RCC 7860 (cell line): ENCODE measurements around the gene RNF144A.

ENCODE experiments used
- DNase-seq: peaks from one replicate; pipeline ENCODE4 v3.0.0-alpha.2; 2015; ENCODE audit warnings: low spot score
- FAIRE-seq: peaks from 2 replicates; lab custom pipeline; 2012; peaks lifted over from hg19 to GRCh38; lab: Jason Lieb, UNC

The RNF144A gene

GRCh38 chr2:6906165-6906741, 11.0 kb upstream of the RNF144A start:
- FAIRE-seq (no peak), DNase-seq (no peak)

DNA sequence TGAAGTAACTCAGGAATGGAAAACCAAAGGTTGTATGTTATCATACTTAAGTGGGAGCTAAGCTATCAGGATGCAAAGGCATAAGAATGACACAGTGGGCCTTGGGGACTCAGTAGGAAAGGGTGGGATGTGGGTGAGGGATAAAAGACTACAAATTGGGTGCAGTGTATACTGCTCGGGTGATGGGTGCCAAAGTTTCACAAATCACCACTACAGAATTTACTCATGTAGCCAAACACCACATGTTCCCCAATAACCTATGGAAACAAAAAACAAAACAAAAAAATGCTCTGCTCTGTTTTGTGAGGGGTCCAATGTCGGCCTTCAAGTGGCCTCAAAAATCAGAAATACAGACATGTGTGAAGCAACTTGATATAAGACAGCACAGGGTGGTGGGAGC, 8.9 kb upstream of the RNF144A start:
- no peak for FAIRE-seq
- no peak for DNase-seq

DNA sequence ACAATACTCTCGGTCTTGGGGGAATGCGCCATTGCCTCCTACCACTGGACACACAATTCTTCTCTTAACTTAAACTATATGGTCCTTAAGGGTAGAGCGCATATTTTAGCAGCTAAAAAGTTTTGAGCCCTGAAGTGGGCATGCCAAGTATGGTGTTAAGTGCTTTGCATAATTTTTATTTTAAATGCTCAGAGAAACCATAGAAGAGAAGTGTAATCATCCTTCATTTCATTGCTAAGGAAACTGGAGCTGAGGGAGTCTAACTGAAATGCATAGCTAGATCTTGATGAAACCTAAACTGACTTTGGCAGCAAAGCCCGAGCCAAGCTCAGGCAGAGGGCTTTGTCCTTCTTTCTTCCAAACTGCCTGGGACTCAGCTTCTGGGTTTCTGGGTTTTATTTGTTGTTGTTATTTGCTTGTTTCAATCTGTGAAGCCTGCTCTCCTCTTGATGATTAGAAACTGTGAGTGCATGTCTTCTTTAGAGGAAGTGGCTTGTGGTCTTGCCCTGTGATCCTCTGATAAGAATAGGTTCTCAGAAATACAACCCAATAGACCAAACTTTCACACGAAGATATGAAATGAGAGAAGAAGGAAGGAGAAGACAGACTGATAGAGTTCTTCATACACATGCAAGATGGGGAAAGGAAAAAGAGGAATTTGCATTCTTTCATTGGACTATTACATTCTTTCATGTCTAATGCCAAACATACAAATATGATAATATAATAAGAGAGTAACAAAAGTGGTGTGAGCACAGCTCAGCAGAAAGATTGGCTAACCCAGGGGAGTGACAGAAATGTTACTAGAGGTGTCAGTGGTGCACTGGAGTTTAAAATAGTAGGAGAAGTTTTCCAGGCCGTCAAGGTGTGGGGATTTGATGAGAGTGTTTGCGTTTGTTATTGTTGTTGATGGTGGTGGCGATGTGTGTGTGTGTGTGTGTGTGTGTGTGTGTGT, 7.5 kb upstream of the RNF144A start:
- DNase-seq (no peak), FAIRE-seq (no peak)

- DNase-seq: no peak
- FAIRE-seq: no peak
Measured at GRCh38 chr2:6911721-6912120, 5.5 kb upstream of the RNF144A start.

- FAIRE-seq (no peak), DNase-seq (no peak)
Measured at GRCh38 chr2:6913415-6914157, 3.6 kb upstream of the RNF144A start.

- DNase-seq (peak; percentile 50), FAIRE-seq (no peak)
Measured at GRCh38 chr2:6914828-6915227, 2.4 kb upstream of the RNF144A start.

DNA sequence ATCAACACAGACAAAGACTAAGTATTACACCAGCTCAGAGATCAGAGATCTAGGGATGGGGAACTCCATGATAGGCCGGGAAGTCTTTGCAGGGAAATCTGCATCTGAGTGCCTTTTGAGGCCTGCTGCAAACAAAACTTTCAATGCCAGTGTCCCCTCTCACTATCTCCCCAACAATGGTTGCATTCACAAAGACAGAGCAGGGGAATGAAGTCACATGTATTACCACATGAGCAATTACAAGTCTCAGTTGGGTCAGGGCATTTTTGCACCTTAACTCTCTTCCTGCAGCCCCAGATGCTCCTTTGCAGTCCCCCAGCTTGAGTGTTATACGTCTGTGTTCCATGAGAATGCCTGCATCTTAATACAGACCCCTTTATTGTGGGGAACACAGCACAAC, 1.8 kb upstream of the RNF144A start:
- DNase-seq: no peak
- no peak for FAIRE-seq

DNA sequence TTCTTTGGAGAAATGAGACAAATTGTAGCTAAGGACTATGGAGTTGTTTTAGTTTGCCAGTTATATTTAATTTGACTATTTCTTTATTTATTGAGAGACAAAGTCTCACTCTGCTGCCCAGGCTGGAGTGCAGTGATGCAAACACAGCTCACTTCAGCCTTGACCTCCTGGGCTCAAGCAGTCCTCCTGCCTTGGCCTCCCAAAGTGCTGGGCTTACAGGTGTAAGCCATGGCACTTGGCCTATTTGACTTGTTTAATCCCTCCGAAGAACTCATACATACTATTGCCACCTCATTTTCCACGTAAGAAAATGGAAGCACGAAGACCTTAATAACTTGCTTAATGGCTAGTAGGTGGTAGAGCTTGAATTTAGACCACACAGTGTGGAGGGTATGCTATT, 988 bp upstream of the RNF144A start:
- DNase-seq: no peak
- no peak for FAIRE-seq

GRCh38 chr2:6916736-6917070, 509 bp upstream of the RNF144A start:
- DNase-seq (no peak), FAIRE-seq (no peak)

DNA sequence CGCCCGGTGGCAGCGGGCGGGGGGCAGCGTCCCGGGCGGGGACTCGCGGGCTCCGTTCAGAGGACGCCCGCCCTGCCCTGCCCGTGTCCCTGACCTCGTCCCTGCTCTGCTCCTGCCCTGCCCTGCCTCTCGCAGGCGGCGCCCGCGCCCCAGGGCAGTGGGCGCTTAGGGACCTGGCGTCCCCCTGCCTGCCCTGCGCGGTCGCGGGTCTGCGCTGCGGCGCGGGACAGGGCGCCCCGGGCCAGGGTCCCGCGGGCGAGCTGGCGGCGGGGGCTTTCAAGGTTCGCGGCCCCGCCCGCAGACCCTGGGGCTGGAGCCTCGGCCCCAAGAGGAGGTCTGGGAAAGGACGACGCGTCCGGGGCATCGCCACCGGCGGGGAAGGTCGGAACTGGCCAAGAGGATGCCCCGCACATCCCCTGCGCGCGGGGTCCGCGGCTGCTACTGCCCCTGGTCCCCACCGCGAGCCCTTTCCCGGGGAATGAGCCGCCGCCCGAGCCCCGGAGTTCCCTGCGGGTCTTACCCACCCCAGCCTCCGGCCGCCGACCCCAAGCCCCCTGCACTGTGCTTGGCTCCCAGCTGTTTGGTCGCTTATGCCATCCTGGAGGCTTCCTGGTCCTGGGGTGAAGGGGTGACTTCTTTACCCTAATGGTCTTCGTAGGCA, 679 bp downstream of the RNF144A start:
- DNase-seq (no peak), FAIRE-seq (no peak)

- DNase-seq (no peak), FAIRE-seq (no peak)
Measured at GRCh38 chr2:6919901-6920742, 2.9 kb downstream of the RNF144A start.

GRCh38 chr2:6920743-6921064, 3.5 kb downstream of the RNF144A start:
- DNase-seq (no peak), FAIRE-seq (no peak)

DNA sequence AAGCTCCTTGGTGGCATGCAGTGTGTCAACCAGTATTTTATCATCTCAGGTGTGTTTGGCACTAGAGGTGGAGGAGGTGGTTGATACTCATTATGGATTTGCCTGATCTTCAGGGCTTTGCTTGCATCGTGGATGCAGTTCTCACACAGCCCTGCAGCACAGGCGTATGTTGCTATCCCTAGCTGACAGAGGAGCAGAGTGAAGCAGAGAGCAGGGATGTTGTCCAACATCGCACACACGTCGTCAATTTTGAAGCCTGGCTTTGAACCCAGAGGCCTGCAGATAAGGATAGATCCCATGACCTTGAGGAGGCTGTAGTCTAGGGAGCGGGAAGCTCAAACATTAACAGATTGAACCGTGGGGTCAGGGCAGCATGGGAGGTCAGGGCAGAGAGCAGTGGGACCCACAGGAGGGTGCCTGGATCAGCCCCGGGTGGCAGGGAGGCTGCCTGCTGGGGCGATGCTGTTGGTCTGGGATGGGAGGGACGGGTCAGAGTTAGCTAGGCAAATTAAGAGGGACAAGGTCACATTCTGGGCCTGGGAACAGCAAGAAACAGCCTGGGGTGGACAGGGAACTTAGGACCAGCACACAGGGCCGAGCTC, 4.2 kb downstream of the RNF144A start:
- DNase-seq: no peak
- FAIRE-seq: no peak

GRCh38 chr2:6922201-6922656, 5.0 kb downstream of the RNF144A start:
- no peak for FAIRE-seq
- no peak for DNase-seq

DNA sequence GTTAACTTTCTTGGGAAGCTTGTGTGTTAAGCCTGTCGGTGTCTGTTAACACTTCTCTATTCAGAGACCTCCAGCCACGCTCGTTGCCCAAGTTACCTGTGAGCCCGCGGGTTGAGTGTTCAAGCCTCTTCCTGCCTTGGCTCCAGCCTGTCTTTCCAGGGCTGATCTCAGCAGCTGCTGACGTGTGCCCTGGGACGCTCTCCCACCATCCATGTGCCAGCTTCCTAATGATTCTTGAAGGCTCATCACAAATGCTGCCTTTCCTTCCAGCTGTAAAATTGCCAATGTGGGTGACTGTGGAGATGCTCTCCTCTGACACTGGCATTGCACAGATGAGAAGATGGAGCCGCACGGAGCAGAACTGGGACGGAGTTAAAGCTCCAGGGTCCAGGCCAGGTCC, 6.1 kb downstream of the RNF144A start:
- no peak for FAIRE-seq
- DNase-seq: no peak

GRCh38 chr2:6924101-6924923, 7.1 kb downstream of the RNF144A start:
- no peak for FAIRE-seq
- no peak for DNase-seq

- DNase-seq: no peak
- FAIRE-seq: no peak
Measured at GRCh38 chr2:6924924-6925409, 7.8 kb downstream of the RNF144A start.

GRCh38 chr2:6926071-6926732, 9.0 kb downstream of the RNF144A start:
- no peak for FAIRE-seq
- no peak for DNase-seq

DNA sequence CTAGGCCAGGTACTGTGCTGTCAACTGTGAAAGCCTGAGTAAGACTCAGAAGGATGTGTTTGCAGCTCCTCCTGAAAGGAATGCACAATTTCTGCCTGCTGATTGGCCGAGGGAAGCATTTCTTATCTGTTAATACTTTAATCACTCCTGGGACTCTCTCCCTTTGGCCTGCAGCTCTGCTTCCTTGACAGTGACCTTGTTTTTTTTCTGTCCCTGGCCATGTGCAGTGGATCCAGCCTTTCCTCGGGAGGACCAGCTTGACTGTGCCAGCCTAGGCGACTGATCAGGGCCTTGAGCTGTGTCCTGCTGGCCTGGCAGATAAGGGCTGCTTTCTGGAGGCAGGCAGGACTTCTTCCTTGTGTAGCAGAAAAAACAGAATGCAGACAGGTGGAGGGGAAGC, 10.0 kb downstream of the RNF144A start:
- FAIRE-seq: no peak
- no peak for DNase-seq
